Suprapubic skin (tissue), 3 donors: ENCODE results near the gene POLR2L.

Experiments
- CTCF ChIP-seq, 2 donors: fragments of 200-600 bp in 1 of 2; fragments of 450-650 bp in 1 of 2; sonication (generic) in 1 of 2; IDR thresholded peaks; one replicate each; pipeline ENCODE4 v1.5.1; 2016 to 2019; ENCODE audit warnings: antibody characterized with exemption in 2 of 2, mild to moderate bottlenecking in 1 of 2, moderate library complexity in 1 of 2
- POLR2A ChIP-seq, 2 donors: fragments of 450-650 bp; IDR thresholded peaks; one replicate each; pipeline ENCODE4 v1.6.1; 2017; ENCODE audit warnings: antibody characterized with exemption in 2 of 2, mild to moderate bottlenecking in 2 of 2, moderate library complexity in 2 of 2

- TF ChIP-seq CTCF (IDR thresholded peaks at IDR 0.05) (no peak), POLR2A (IDR thresholded peaks at IDR 0.05) (no peak)
Observed at GRCh38 chr11:855796-856195, 13.5 kb upstream of the POLR2L start.
